C4-2B (cell line): Measurements from ENCODE around the gene MATR3.

Source experiments
- H3K27ac ChIP-seq: fragments of 450-650 bp; 2 replicates; pipeline ENCODE4 v1.5.1; 2017
- ZFX ChIP-seq: fragments of 450-650 bp; IDR thresholded peaks from 2 replicates; pipeline ENCODE4 v1.6.1; 2017
- TF ChIP-seq, protein P1 (sequence below): fragments of 450-650 bp; conservative IDR thresholded peaks from 2 replicates; pipeline ENCODE4 v1.5.1; 2017; ENCODE audit warnings: mild to moderate bottlenecking

The MATR3 gene

DNA sequence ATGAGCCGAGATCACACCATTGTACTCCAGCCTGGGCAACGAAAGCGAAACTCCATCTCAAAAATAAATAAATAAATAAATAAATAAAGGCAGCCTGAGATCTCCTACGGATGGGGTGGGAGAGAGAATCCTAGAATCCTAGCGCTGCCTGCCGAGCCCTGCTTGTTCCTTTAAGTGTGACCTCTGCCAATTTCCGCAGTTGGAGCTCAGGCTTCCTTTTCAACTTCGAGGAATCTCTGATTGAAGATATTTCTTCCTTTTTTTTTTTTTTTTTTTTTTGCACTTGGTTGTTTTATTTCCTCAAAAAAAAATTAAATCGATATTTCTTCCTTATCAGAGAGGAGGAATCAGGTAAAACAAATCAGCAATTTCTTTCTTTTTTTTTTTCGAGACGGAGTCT lies 27.3 kb upstream of the MATR3 start:
- no peak overlapping the region for H3K27ac ChIP-seq
- no peak for TF ChIP-seq ZFX
- TF ChIP-seq, protein P1, sequence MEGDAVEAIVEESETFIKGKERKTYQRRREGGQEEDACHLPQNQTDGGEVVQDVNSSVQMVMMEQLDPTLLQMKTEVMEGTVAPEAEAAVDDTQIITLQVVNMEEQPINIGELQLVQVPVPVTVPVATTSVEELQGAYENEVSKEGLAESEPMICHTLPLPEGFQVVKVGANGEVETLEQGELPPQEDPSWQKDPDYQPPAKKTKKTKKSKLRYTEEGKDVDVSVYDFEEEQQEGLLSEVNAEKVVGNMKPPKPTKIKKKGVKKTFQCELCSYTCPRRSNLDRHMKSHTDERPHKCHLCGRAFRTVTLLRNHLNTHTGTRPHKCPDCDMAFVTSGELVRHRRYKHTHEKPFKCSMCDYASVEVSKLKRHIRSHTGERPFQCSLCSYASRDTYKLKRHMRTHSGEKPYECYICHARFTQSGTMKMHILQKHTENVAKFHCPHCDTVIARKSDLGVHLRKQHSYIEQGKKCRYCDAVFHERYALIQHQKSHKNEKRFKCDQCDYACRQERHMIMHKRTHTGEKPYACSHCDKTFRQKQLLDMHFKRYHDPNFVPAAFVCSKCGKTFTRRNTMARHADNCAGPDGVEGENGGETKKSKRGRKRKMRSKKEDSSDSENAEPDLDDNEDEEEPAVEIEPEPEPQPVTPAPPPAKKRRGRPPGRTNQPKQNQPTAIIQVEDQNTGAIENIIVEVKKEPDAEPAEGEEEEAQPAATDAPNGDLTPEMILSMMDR = no peak

- no peak overlapping the region for H3K27ac ChIP-seq
- TF ChIP-seq, protein P1 = no peak
- TF ChIP-seq ZFX = no peak
Measured at GRCh38 chr5:139267481-139267880, 26.1 kb upstream of the MATR3 start.

DNA sequence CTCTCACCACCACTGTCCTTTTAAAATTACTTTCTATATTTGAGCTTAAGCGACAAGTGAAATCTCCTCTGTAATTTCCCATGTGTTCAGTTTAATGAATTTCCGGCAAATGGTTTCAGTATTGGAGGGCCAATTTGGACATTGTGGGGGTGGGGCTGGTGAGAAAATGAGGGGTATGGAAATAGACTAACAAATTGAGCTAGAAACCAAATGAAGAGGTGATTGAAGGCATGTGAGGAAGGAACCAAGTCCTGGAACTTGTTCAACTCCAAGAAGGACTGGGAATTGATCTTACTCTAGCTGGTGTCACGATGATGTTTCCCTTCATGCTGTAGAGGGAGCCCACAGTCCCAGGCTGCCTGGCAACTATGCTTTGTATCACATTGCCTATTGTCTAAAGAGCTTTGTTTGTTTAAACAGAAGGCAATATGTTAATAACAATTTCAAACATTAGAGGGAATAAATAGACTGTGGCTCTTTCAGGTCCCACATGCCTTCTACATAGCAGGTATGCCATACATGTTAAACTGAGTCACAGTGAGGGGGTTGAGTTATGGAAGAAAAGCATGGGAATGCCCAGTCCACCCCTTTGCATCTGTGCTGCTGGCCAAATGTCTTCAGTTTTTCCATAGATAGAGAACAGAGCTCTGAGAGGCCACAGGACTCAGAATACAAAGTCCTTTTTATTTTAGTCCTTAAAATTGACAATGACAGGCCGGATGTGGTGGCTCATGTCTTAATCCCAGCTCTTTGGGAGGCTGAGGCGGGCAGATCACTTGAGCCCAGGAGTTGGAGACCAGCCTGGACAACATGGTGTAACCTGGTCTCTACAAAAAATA lies 25.0 kb upstream of the MATR3 start:
- TF ChIP-seq, protein P1 = no peak
- no peak for TF ChIP-seq ZFX
- H3K27ac ChIP-seq = no peak overlapping the region

GRCh38 chr5:139270718-139271117 lies 22.8 kb upstream of the MATR3 start:
- peak overlapping the region; percentile 23 for H3K27ac ChIP-seq

DNA sequence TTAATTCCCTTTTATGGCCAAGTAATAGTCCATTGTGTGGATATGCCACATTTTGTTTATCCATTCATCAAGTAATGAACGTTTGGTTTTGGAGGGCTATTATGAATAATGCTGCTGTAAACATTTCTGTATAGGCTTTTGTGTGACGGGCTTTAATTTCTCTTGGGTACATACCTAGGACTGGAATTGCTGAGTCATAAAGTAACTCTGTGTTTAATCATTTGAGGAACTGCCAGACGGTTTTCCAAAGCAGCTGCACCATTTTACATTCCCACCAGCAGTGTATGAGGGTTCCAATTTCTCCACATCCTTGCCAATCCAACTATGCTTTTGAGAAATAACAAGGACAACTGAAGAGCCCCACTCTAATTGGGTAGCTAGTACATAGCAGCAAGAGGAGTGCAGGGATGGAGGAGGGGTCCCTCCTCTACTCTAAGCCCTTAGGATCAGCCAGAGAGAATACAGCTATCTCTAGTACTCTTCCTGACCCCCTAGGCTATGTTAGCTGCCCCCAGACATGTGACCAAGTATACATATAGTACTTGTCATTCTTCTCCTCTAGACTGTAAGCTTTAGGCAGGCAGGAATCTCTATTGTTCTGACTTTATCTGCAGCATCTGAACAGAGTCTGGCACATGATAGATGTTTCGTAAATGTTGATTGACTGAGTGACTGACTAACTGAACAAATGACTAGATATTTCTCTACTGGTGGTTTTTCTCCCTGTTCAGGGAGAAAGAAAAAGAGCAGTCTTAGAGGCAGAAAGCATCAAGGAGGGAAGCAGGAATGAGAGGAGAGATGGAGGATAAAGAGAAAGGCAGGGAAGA lies 22.1 kb upstream of the MATR3 start:
- TF ChIP-seq, protein P1 = no peak
- TF ChIP-seq ZFX = no peak
- H3K27ac ChIP-seq = no peak overlapping the region; the same call in 1 of the 2 replicates

DNA sequence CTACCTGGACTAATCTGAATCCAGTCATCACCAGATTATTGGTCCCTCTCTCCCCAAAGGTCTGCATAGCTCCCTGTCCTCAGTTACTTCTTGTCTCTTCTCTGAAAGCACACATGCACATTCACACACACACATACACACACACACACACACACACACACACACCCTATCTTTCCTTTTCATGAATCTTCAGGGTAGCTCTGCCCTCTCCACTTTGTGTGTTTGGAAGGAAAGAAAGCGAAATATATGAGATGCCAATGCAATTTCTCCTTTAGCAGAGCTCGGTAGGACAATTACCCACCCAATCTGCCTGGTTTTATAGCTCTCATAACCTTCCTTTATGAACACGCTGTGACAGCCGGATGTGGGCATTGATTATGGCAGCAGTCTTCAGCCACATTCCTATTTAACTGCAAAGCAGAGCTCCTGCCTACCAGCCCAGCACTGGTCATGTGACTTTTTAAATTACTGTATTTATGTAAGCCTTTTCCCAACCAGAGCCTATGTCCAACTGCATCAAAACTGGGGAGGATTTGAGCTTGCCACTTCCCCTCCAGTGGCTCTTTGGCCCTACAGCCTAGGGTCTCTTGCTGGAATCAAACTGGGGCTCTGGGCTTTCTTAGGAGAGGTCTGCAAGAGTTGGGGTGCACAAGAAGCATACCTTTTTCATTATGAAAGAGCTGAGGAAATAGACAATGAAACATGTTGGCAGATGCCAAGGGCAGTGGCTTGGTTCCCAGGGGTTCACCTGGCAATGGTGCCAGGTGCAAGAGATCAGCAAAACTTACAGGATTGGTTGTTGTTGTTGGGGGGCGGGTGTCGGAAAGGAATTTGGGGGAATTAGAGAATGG lies 20.8 kb upstream of the MATR3 start:
- TF ChIP-seq ZFX = no peak
- TF ChIP-seq, protein P1 = no peak
- H3K27ac ChIP-seq = peak overlapping the region; percentile 91; the same call in 1 of the 2 replicates

DNA sequence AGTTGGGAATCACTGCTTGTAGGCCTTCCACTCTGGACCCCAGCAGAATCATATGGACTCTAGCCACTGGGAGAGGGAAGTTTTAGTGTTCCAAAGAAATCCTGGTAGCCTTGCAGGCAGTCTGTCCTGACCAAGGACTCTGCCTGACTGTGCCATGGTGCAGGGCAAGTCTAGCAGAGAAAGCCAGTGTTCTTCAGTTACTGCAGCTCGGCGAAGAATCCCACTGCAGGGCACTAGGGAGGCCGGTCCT lies 20.3 kb upstream of the MATR3 start:
- TF ChIP-seq ZFX = no peak
- TF ChIP-seq, protein P1 = no peak
- H3K27ac ChIP-seq = peak overlapping the region; percentile 91; the same call in 1 of the 2 replicates
